PC-3 (cell line): ENCODE results near the gene CNTNAP5. TPM values are rescaled to one million over a fixed set of nuclear protein-coding genes. Genes with fewer than 3 reads are reported as not detected.

ENCODE experiments used
- ATAC-seq: fragments of 200-7000 bp; cut with Tn5 transposase; 2 replicates; pipeline ENCODE4 v1.9.1; 2020; ENCODE audit warnings: mild to moderate bottlenecking, moderate library complexity
- BruUV-seq: library from RNA; stranded (reverse); fragments of 400-500 nt; replicated peaks from 2 replicates; lab custom pipeline; 2021; lab: Mats Ljungman, UMichigan
- CTCF ChIA-PET: fragments of 300-600 bp; sonication (Branson Sonifier 250); formaldehyde crosslinking; loops from one replicate; lab custom pipeline; 2022; ENCODE audit warnings: antibody characterized with exemption; lab: Charles Lee
- POLR2A ChIA-PET: fragments of 300-600 bp; sonication (Branson Sonifier 250); formaldehyde crosslinking; loops from one replicate; lab custom pipeline; 2022; ENCODE audit warnings: antibody characterized with exemption; ENCODE audit not compliant: unreplicated experiment; lab: Charles Lee
- DNase-seq: peaks from one replicate; pipeline ENCODE4 v3.0.0-alpha.2; 2015
- H2AFZ ChIP-seq: fragments of 300-600 bp; sonication (generic); 2 replicates; pipeline ENCODE4 v1.6.0; 2016; ENCODE audit warnings: antibody characterized with exemption, low read length
- H3F3A ChIP-seq: fragments of 300-600 bp; sonication (generic); one replicate; pipeline ENCODE4 v1.6.0; 2017; ENCODE audit warnings: antibody characterized with exemption, low read length, control low read depth, mild to moderate bottlenecking; ENCODE audit not compliant: unreplicated experiment
- H3K27ac ChIP-seq: fragments of 300-600 bp; sonication (generic); 2 replicates; pipeline ENCODE4 v1.5.1; 2016; ENCODE audit warnings: mild to moderate bottlenecking, low read length
- H3K27me3 ChIP-seq: fragments of 300-600 bp; sonication (generic); 2 replicates; pipeline ENCODE4 v1.6.1; 2016; ENCODE audit warnings: low read length, mixed read lengths
- H3K36me3 ChIP-seq: fragments of 300-600 bp; sonication (generic); 2 replicates; pipeline ENCODE4 v1.6.1; 2016; ENCODE audit warnings: low read depth, mixed run types, low read length, mixed read lengths
- H3K4me1 ChIP-seq: fragments of 300-600 bp; sonication (generic); 2 replicates; pipeline ENCODE4 v1.5.1; 2016; ENCODE audit warnings: low read length; ENCODE audit not compliant: insufficient read depth
- H3K4me2 ChIP-seq: fragments of 300-600 bp; sonication (generic); 2 replicates; pipeline ENCODE4 v1.6.0; 2016; ENCODE audit warnings: low read length
- H3K4me3 ChIP-seq: fragments of 300-600 bp; sonication (generic); 2 replicates; pipeline ENCODE4 v1.5.1; 2016; ENCODE audit warnings: mild to moderate bottlenecking, low read length, mixed read lengths
- H3K79me2 ChIP-seq: fragments of 300-600 bp; sonication (generic); 2 replicates; pipeline ENCODE4 v1.6.1; 2017; ENCODE audit warnings: low read length, mixed read lengths
- H3K9ac ChIP-seq: fragments of 300-600 bp; sonication (generic); 2 replicates; pipeline ENCODE4 v1.6.0; 2016; ENCODE audit warnings: mild to moderate bottlenecking, low read length
- H3K9me2 ChIP-seq: fragments of 300-600 bp; sonication (generic); replicated peaks from 2 replicates; pipeline ENCODE4 v1.6.1; 2016; ENCODE audit warnings: mixed run types, low read length, mixed read lengths
- H3K9me3 ChIP-seq: fragments of 300-600 bp; sonication (generic); 2 replicates; pipeline ENCODE4 v1.6.1; 2016; ENCODE audit warnings: low read length, mixed read lengths
- H4K20me1 ChIP-seq: fragments of 300-600 bp; sonication (generic); 2 replicates; pipeline ENCODE4 v1.6.1; 2016; ENCODE audit warnings: low read length, mixed read lengths
- CTCF ChIP-seq: fragments of 300-600 bp; sonication (generic); conservative IDR thresholded peaks from 2 replicates; pipeline ENCODE4 v1.5.1; 2017; ENCODE audit warnings: antibody characterized with exemption, low read depth, mild to moderate bottlenecking, low read length
- EZH2 ChIP-seq: fragments of 300-600 bp; sonication (generic); IDR thresholded peaks from one replicate; pipeline ENCODE4 v1.6.1; 2017; ENCODE audit warnings: antibody characterized with exemption, mild to moderate bottlenecking, low read length; ENCODE audit not compliant: unreplicated experiment
- EZH2phosphoT487 ChIP-seq: fragments of 300-600 bp; sonication (generic); IDR thresholded peaks from 2 replicates; pipeline ENCODE4 v1.6.1; 2018; ENCODE audit warnings: mild to moderate bottlenecking, antibody characterized with exemption, low read length, borderline replicate concordance
- intact Hi-C: fragments of 100-400 bp; cut with micrococcal nuclease; formaldehyde crosslinking; loops from 2 replicates; pipeline ENCODE4 v1.9.0; 2023
- total RNA-seq: library from RNA; depleted of rRNA; stranded (reverse); fragments of >200 nt; gene quantifications from 2 replicates; pipeline ENCODE4 v1.2.3, GENCODE V29; 2014

CNTNAP5 gene
- total RNA-seq, 1 experiment from 2014 or later = not detected

GRCh38 chr2:124604940-124605339, 579.9 kb downstream of the CNTNAP5 start:
- Histone ChIP-seq H3K9ac (no peak overlapping the region), H3K4me2 (no peak overlapping the region), H3K79me2 (no peaks in the 10 kb centered on the region), H3K27ac (no peak overlapping the region), H3K36me3 (no peaks in the 10 kb centered on the region), H2AFZ (no peak overlapping the region), H3K27me3 (no peaks in the 10 kb centered on the region), H4K20me1 (no peaks in the 10 kb centered on the region), H3K4me3 (no peak overlapping the region), H3K9me3 (no peaks in the 10 kb centered on the region), H3K4me1 (no peaks in the 10 kb centered on the region), H3K9me2 (no peaks in the 10 kb centered on the region), H3F3A (no peaks in the 10 kb centered on the region)
- TF ChIP-seq EZH2 = no peak
- no peak for TF ChIP-seq EZH2phosphoT487
- TF ChIP-seq CTCF = no peak
- BruUV-seq = no TSS peak
- ChIA-PET POLR2A (no interaction called here), CTCF (no interaction called here)
- intact Hi-C loops = no loop called here
- no peak for DNase-seq
- ATAC-seq = no peak

GRCh38 chr2:124607679-124608078, 582.6 kb downstream of the CNTNAP5 start:
- Histone ChIP-seq H3K27ac (no peak overlapping the region), H3K9me2 (no peaks in the 10 kb centered on the region)
- CTCF ChIA-PET = no interaction called here

GRCh38 chr2:124609667-124610066, 584.6 kb downstream of the CNTNAP5 start:
- no peak overlapping the region for H2AFZ ChIP-seq
- ATAC-seq (no peak), DNase-seq (no peak)
- H3K9me3 ChIP-seq = no peaks in the 10 kb centered on the region
- H3K79me2 ChIP-seq = no peaks in the 10 kb centered on the region
- TF ChIP-seq CTCF (no peak), EZH2 (no peak), EZH2phosphoT487 (no peak)
- ChIA-PET CTCF (no interaction called here), POLR2A (no interaction called here)
- H3K27ac ChIP-seq = no peak overlapping the region
- H3K4me3 ChIP-seq = no peak overlapping the region
- no peak overlapping the region for H3K4me2 ChIP-seq
- H3K36me3 ChIP-seq = no peaks in the 10 kb centered on the region
- H3K9ac ChIP-seq = no peak overlapping the region
- no peaks in the 10 kb centered on the region for H3F3A ChIP-seq
- H3K4me1 ChIP-seq = no peaks in the 10 kb centered on the region
- H3K27me3 ChIP-seq = no peaks in the 10 kb centered on the region
- H4K20me1 ChIP-seq = no peaks in the 10 kb centered on the region
- intact Hi-C loops = no loop called here
- H3K9me2 ChIP-seq = no peaks in the 10 kb centered on the region
- no TSS peak for BruUV-seq

More at GRCh38 chr2:124607679-124608078, 582.6 kb downstream of the CNTNAP5 start:
- no peak overlapping the region for H3K4me3 ChIP-seq
- no peaks in the 10 kb centered on the region for H3F3A ChIP-seq
- no peak for TF ChIP-seq EZH2
- ATAC-seq = no peak
- H3K79me2 ChIP-seq = no peaks in the 10 kb centered on the region
- no peak overlapping the region for H3K4me2 ChIP-seq
- DNase-seq = no peak
- POLR2A ChIA-PET = no interaction called here
- no peaks in the 10 kb centered on the region for H3K9me3 ChIP-seq
- intact Hi-C loops = no loop called here
- H3K36me3 ChIP-seq = no peaks in the 10 kb centered on the region
- no peak overlapping the region for H2AFZ ChIP-seq
- no peak overlapping the region for H3K9ac ChIP-seq
- H3K4me1 ChIP-seq = no peaks in the 10 kb centered on the region
- H4K20me1 ChIP-seq = no peaks in the 10 kb centered on the region
- BruUV-seq = no TSS peak
- no peaks in the 10 kb centered on the region for H3K27me3 ChIP-seq
